Mammary epithelial cell (primary cell): ENCODE results near the gene FIS1.

Source experiments
- CTCF ChIP-seq, 2 donors: IDR thresholded peaks in 1 of 2; conservative IDR thresholded peaks in 1 of 2; 2 replicates each; pipeline ENCODE4 v1.5.1; 2011 to 2012; ENCODE audit warnings: inconsistent platforms in 2 of 2, low read length in 2 of 2, mild to moderate bottlenecking in 2 of 2, control low read depth in 1 of 2, low read depth in 1 of 2; ENCODE audit not compliant: insufficient read depth in 1 of 2; ENCODE audit errors: extremely low read depth in 1 of 2
- EZH2 ChIP-seq: IDR thresholded peaks from 2 replicates; pipeline ENCODE4 v1.6.1; 2012; ENCODE audit warnings: low read length, inconsistent platforms, borderline replicate concordance

GRCh38 chr7:101235050-101235449, 9.8 kb downstream of the FIS1 start:
- no peak for TF ChIP-seq EZH2
- TF ChIP-seq CTCF (conservative IDR thresholded peaks at IDR 0.05 in 1 of 2, IDR thresholded peaks at IDR 0.05 in 1 of 2; ENCODE audit: extremely low read depth in 1 of 2, insufficient read depth in 1 of 2, low read depth in 1 of 2, low read length in 2 of 2), result peak; percentile 13 to 41
